ENCODE measurements around the gene MACROD2.

DNA sequence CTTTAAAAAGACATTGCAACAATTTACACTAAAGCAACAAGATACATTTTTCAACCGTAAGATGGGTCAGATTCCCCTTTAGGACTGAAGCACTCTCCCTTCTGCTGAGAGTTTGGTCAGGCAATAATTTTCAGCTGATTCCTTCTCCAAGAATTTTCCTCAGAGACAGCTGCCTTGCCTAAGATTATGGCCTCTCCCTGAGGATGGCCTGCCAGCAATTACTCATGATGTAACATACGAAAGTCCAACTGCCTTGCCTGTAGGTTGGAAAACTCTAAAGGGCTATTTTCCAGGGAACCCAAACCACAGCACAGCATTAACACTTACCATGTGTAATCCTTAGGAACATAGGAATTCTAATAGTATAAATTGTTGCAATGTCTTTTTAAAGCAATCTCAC is 571.2 kb downstream of the MACROD2 start:
- TF ChIP-seq POLR2A (IDR thresholded peaks at IDR 0.05): no peak
- TF ChIP-seq, protein P1, sequence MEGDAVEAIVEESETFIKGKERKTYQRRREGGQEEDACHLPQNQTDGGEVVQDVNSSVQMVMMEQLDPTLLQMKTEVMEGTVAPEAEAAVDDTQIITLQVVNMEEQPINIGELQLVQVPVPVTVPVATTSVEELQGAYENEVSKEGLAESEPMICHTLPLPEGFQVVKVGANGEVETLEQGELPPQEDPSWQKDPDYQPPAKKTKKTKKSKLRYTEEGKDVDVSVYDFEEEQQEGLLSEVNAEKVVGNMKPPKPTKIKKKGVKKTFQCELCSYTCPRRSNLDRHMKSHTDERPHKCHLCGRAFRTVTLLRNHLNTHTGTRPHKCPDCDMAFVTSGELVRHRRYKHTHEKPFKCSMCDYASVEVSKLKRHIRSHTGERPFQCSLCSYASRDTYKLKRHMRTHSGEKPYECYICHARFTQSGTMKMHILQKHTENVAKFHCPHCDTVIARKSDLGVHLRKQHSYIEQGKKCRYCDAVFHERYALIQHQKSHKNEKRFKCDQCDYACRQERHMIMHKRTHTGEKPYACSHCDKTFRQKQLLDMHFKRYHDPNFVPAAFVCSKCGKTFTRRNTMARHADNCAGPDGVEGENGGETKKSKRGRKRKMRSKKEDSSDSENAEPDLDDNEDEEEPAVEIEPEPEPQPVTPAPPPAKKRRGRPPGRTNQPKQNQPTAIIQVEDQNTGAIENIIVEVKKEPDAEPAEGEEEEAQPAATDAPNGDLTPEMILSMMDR (IDR thresholded peaks at IDR 0.05): no peak
